Cardiac fibroblast (primary cell): ENCODE measurements around the gene SPIN1.

ENCODE experiments used
- DNase-seq, 2 donors: peaks; one replicate each; pipeline versions ENCODE4 v3.0.0 to v3.0.0-alpha.2; 2010; ENCODE audit warnings: low read depth in 2 of 2
- H3K4me3 ChIP-seq, 2 donors: replicated peaks in 1 of 2; 1 replicate in 1 of 2; 2 replicates in 1 of 2; pipeline ENCODE4 v1.5.1; 2011; ENCODE audit warnings: low read depth in 2 of 2, low read length in 2 of 2, mild to moderate bottlenecking in 2 of 2, moderate library complexity in 1 of 2
- CTCF ChIP-seq: IDR thresholded peaks from one replicate; pipeline ENCODE4 v1.5.1; 2011; ENCODE audit warnings: low read depth, mild to moderate bottlenecking, low read length, inconsistent platforms

SPIN1 gene

GRCh38 chr9:88481933-88482332 is 93.7 kb downstream of the SPIN1 start:
- no peak overlapping the region for H3K4me3 ChIP-seq
- no peak for DNase-seq
- no peak for TF ChIP-seq CTCF

- TF ChIP-seq CTCF, result no peak
- no peak for DNase-seq
These were observed 99.9 kb downstream of the SPIN1 start for GRCh38 chr9:88488166-88488565.

GRCh38 chr9:88494983-88495721 is 106.9 kb downstream of the SPIN1 start:
- DNase-seq, result no peak
- TF ChIP-seq CTCF, result no peak
- H3K4me3 ChIP-seq, result no peak overlapping the region

More at GRCh38 chr9:88488166-88488565, 99.9 kb downstream of the SPIN1 start:
- no peak overlapping the region for H3K4me3 ChIP-seq

GRCh38 chr9:88497224-88497623 is 109.0 kb downstream of the SPIN1 start:
- no peak for TF ChIP-seq CTCF
- no peak overlapping the region for H3K4me3 ChIP-seq
- DNase-seq, result no peak

GRCh38 chr9:88498880-88499279 is 110.6 kb downstream of the SPIN1 start:
- TF ChIP-seq CTCF, result no peak
- H3K4me3 ChIP-seq, result no peak overlapping the region
- no peak for DNase-seq

GRCh38 chr9:88501086-88501485 is 112.8 kb downstream of the SPIN1 start:
- no peak for TF ChIP-seq CTCF
- H3K4me3 ChIP-seq, result no peak overlapping the region
- DNase-seq, result no peak
